ENCODE data around the gene ZNF366. TPM values are rescaled to one million over a fixed set of nuclear protein-coding genes. Genes with fewer than 3 reads are reported as not detected.

The ZNF366 gene
- polyA plus RNA-seq, 3 donors = 0.05 to 1.2 (median 0.76) TPM

DNA sequence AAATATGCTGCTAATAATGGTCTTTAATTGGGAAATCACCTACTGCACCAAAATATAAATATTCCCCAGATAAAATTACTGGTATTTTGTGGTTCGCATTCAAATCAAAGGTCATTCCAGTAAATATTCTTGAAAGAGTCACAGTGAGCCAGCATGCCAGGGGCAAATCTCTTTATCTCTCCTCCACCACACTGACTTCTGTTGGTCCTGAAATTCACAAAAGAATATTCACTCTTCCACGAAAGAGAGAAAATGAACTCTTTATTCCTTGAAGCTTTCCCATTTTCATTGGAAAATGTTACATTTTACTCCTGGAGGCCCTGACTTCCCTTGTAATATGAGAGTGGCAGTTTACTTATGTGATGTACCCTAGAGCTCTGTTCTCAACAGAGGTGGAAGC, 39.7 kb downstream of the ZNF366 start:
- H3K9me3 ChIP-seq (replicated peaks in 1 of 2; ENCODE audit: control insufficient read depth in 1 of 2, insufficient read depth in 1 of 2, low read length in 2 of 2) = no peaks in the 10 kb centered on the region
- H3K9ac ChIP-seq (ENCODE audit: insufficient read depth, low read length, poor library complexity, severe bottlenecking) = no peak overlapping the region
- intact Hi-C loops (cut with micrococcal nuclease) = loop anchor here in 1 of 2 donors (5.0 kb wide), 2 partner anchors 90 to 135 kb away; no protein-coding TSS in a partner anchor
- peak overlapping the region; percentile 63 to 80 for H3K27ac ChIP-seq (ENCODE audit: low read depth in 1 of 2, low read length in 2 of 2)
- H3K9me3 Mint-ChIP-seq = peaks cover 0 to 6% (median 0%) of the 10 kb centered on the region in 7 donors
- H3K27me3 ChIP-seq (ENCODE audit: control insufficient read depth in 2 of 2, insufficient read depth in 2 of 2, low read length in 2 of 2) = no peaks in the 10 kb centered on the region
- H2AFZ ChIP-seq (ENCODE audit: insufficient read depth, low read depth, low read length, poor library complexity, severe bottlenecking) = no peak overlapping the region
- no peaks in the 10 kb centered on the region for H3K79me2 ChIP-seq (ENCODE audit: insufficient read depth, low read length)
- H3K27ac Mint-ChIP-seq = peak overlapping the region; percentile 89 to 98 (median 94)
- no peaks in the 10 kb centered on the region for H4K20me1 ChIP-seq (ENCODE audit: insufficient read depth, low read length)
- H3K4me3 ChIP-seq (replicated peaks in 1 of 3; ENCODE audit: low read depth in 2 of 3, low read length in 3 of 3) = no peak overlapping the region
- TF ChIP-seq, protein P1, sequence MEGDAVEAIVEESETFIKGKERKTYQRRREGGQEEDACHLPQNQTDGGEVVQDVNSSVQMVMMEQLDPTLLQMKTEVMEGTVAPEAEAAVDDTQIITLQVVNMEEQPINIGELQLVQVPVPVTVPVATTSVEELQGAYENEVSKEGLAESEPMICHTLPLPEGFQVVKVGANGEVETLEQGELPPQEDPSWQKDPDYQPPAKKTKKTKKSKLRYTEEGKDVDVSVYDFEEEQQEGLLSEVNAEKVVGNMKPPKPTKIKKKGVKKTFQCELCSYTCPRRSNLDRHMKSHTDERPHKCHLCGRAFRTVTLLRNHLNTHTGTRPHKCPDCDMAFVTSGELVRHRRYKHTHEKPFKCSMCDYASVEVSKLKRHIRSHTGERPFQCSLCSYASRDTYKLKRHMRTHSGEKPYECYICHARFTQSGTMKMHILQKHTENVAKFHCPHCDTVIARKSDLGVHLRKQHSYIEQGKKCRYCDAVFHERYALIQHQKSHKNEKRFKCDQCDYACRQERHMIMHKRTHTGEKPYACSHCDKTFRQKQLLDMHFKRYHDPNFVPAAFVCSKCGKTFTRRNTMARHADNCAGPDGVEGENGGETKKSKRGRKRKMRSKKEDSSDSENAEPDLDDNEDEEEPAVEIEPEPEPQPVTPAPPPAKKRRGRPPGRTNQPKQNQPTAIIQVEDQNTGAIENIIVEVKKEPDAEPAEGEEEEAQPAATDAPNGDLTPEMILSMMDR (IDR thresholded peaks at IDR 0.05) = no peak
- no peaks in the 10 kb centered on the region for H3K36me3 ChIP-seq (replicated peaks in 1 of 2; ENCODE audit: control insufficient read depth in 1 of 2, insufficient read depth in 2 of 2, low read length in 2 of 2)
- H3K4me2 ChIP-seq (replicated peaks; ENCODE audit: extremely low read depth, low read length, poor library complexity, severe bottlenecking) = peak overlapping the region; percentile 41
- peaks cover 0 to 10% of the 10 kb centered on the region in 2 donors for H3K36me3 Mint-ChIP-seq
- H3K27me3 Mint-ChIP-seq (ENCODE audit: low read depth in 3 of 3) = no peaks in the 10 kb centered on the region
- 86% methylated on average over 1 of the region's 2 CpGs for WGBS (ENCODE audit: insufficient coverage)
- peaks cover 73 to 80% of the 10 kb centered on the region in 2 donors for H3K4me1 ChIP-seq (ENCODE audit: control insufficient read depth in 1 of 2, insufficient read depth in 2 of 2, low read length in 2 of 2)
- peaks cover 77% of the 10 kb centered on the region for H3K4me1 Mint-ChIP-seq
- DNase-seq = no peak
- H3K4me3 Mint-ChIP-seq = no peak overlapping the region

DNA sequence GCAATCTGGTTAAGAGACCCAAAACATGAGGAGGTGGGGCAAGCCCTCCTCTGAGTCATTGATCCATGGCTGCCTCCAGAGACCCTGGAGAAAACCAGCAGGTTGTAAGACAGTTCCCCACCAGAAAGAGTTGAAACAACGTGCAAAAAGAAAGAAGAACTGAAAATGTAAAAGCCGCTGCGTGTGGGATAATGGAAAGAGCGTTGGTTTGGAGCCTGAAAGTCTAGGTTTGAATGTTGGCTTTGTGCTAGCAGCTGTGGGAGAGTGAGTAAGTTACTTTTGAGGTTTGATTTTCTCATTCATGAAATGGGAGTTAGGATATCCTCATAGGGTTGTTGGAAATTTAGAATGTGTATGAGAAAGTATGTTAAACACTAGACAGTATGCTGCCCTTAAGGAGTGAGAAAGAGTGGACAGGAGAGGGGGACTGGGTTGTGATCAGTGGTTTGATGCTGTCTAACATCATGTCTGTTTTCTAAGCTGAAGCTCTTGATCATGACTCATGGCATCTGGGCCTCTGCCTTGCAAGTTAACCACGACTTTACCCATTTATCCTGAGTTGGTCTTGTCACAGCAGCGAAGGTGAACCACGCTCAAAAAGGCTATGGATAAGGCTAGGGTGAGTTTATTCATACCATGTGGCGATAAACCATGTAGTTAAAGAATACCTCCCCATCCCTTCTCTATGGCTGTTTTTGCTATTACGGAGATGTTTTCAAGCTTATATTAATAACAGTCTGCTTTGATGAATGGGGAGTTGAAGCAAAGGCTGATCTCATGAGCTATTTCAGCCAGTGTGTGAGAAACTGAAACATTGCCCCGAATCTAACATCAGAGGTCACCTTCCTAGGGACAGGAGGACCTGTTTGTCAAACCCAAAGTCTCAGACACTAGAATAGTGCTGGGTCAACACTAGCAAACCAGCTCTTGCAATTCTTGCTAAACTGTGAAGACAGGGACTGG, 41.3 kb downstream of the ZNF366 start:
- H3K79me2 ChIP-seq (ENCODE audit: insufficient read depth, low read length) = no peaks in the 10 kb centered on the region

More for the DNA sequence above, 41.3 kb downstream of the ZNF366 start:
- Mint-ChIP-seq H3K9me3 (peaks cover 0 to 6% (median 0%) of the 10 kb centered on the region in 7 donors), H3K27me3 (ENCODE audit: low read depth in 3 of 3) (peaks cover 0 to 1% (median 0%) of the 10 kb centered on the region in 3 donors), H3K4me3 (peak overlapping the region; percentile 6 to 80), H3K4me1 (peaks cover 62% of the 10 kb centered on the region), H3K36me3 (peaks cover 3 to 10% of the 10 kb centered on the region in 2 donors), H3K27ac (peak overlapping the region; percentile 12 to 85 (median 73))
- Histone ChIP-seq H2AFZ (ENCODE audit: insufficient read depth, low read depth, low read length, poor library complexity, severe bottlenecking) (peak overlapping the region; percentile 69), H3K9ac (ENCODE audit: insufficient read depth, low read length, poor library complexity, severe bottlenecking) (no peak overlapping the region), H3K36me3 (replicated peaks in 1 of 2; ENCODE audit: control insufficient read depth in 1 of 2, insufficient read depth in 2 of 2, low read length in 2 of 2) (peaks cover 0 to 2% of the 10 kb centered on the region in 2 donors), H3K4me2 (replicated peaks; ENCODE audit: extremely low read depth, low read length, poor library complexity, severe bottlenecking) (peak overlapping the region; percentile 23), H3K4me1 (ENCODE audit: control insufficient read depth in 1 of 2, insufficient read depth in 2 of 2, low read length in 2 of 2) (peaks cover 59 to 64% of the 10 kb centered on the region in 2 donors), H3K4me3 (replicated peaks in 1 of 3; ENCODE audit: low read depth in 2 of 3, low read length in 3 of 3) (peak overlapping the region in 1 of 3 experiments; percentile 26), H4K20me1 (ENCODE audit: insufficient read depth, low read length) (no peaks in the 10 kb centered on the region), H3K27me3 (ENCODE audit: control insufficient read depth in 2 of 2, insufficient read depth in 2 of 2, low read length in 2 of 2) (no peaks in the 10 kb centered on the region), H3K27ac (ENCODE audit: low read depth in 1 of 2, low read length in 2 of 2) (peak overlapping the region; percentile 11 to 35), H3K9me3 (replicated peaks in 1 of 2; ENCODE audit: control insufficient read depth in 1 of 2, insufficient read depth in 1 of 2, low read length in 2 of 2) (no peaks in the 10 kb centered on the region)
- TF ChIP-seq, protein P1 (IDR thresholded peaks at IDR 0.05) = no peak
- 20% methylated on average over 5 of the region's 10 CpGs for WGBS (ENCODE audit: insufficient coverage)
- peak in 2 of 3 donors; percentile 30 to 55 for DNase-seq
- intact Hi-C loops (cut with micrococcal nuclease) = loop anchor here in 1 of 2 donors (5.0 kb wide), 2 partner anchors 89 to 136 kb away; no protein-coding TSS in a partner anchor

Measured in CD14-positive monocyte (primary cell).